Renal cortex interstitium (tissue), 15 donors: ENCODE data around the gene TMEM200B. TPM values are rescaled to one million over a fixed set of nuclear protein-coding genes. Genes with fewer than 3 reads are reported as not detected.
"Not testable (repeated sequence)": the region's sequence is repeated elsewhere in the genome, so short reads cannot be mapped to it uniquely, and the experiment has no call there.

ENCODE experiments used
- DNase-seq, 11 donors: peaks; one replicate each; pipeline ENCODE4 v3.0.0-alpha.2; 2013; ENCODE audit warnings: low read depth in 9 of 11, low spot score in 4 of 11; ENCODE audit errors: extremely low read depth in 1 of 11
- long read RNA-seq, 16 experiments: transcript quantifications; one replicate each; lab custom pipeline, GENCODE V29; 2026
- polyA plus RNA-seq, 3 donors: library from polyadenylated mRNA; unstranded; fragments of 120-200 nt; gene quantifications; one replicate each; pipeline ENCODE4 v1.2.1, GENCODE V29; 2013; ENCODE audit not compliant: insufficient read length in 3 of 3

Gene TMEM200B
- 10 to 100 TPM; 16.1 to 17.5 (median 16.4) TPM for polyA plus RNA-seq
- long read RNA-seq, donor 1, partial matches to known transcripts, result 0 of 4 reads
- long read RNA-seq, donor 1, other reads (novel, unspliced or antisense), result 0 of 4 reads
- long read RNA-seq, donor 2, transcript TMEM200B-202 (2 exons, 2,501 nt), result major isoform, 6 of 49 reads
- long read RNA-seq, donor 2, partial matches to known transcripts, result 43 of 49 reads
- long read RNA-seq, donor 2, other reads (novel, unspliced or antisense), result 0 of 49 reads
- long read RNA-seq, donor 3, transcript TMEM200B-202 (2 exons, 2,501 nt), result major isoform, 8 of 10 reads
- long read RNA-seq, donor 3, partial matches to known transcripts, result 0 of 10 reads
- long read RNA-seq, donor 3, other reads (novel, unspliced or antisense), result 0 of 10 reads
- long read RNA-seq, donor 4, partial matches to known transcripts, result 0 of 4 reads
- long read RNA-seq, donor 4, other reads (novel, unspliced or antisense), result 0 of 4 reads
- long read RNA-seq, donor 5, result 0 reads
- long read RNA-seq, donor 6, result 0 reads
- long read RNA-seq, donor 7, partial matches to known transcripts, result 0 of 4 reads
- long read RNA-seq, donor 7, other reads (novel, unspliced or antisense), result 0 of 4 reads
- long read RNA-seq, donor 8, partial matches to known transcripts, result 0 of 3 reads
- long read RNA-seq, donor 8, other reads (novel, unspliced or antisense), result 0 of 3 reads
- long read RNA-seq, donor 9, partial matches to known transcripts, result 0 of 4 reads
- long read RNA-seq, donor 9, other reads (novel, unspliced or antisense), result 0 of 4 reads
- long read RNA-seq, donor 10, partial matches to known transcripts, result 0 of 4 reads
- long read RNA-seq, donor 10, other reads (novel, unspliced or antisense), result 0 of 4 reads
- long read RNA-seq, donor 11, partial matches to known transcripts, result 0 of 3 reads
- long read RNA-seq, donor 11, other reads (novel, unspliced or antisense), result 0 of 3 reads
- long read RNA-seq, donor 12, partial matches to known transcripts, result 0 of 3 reads
- long read RNA-seq, donor 12, other reads (novel, unspliced or antisense), result 0 of 3 reads
- long read RNA-seq, donor 13, transcript TMEM200B-202 (2 exons, 2,501 nt), result major isoform, 7 of 24 reads
- long read RNA-seq, donor 13, partial matches to known transcripts, result 17 of 24 reads
- long read RNA-seq, donor 13, other reads (novel, unspliced or antisense), result 0 of 24 reads
- long read RNA-seq, donor 14, transcript TMEM200B-202 (2 exons, 2,501 nt), result major isoform, 9 of 9 reads
- long read RNA-seq, donor 14, partial matches to known transcripts, result 0 of 9 reads
- long read RNA-seq, donor 14, other reads (novel, unspliced or antisense), result 0 of 9 reads
- long read RNA-seq, donor 15, partial matches to known transcripts, result 0 of 2 reads
- long read RNA-seq, donor 15, other reads (novel, unspliced or antisense), result 0 of 2 reads
- long read RNA-seq, donor 16, transcript TMEM200B-202 (2 exons, 2,501 nt), result major isoform, 14 of 14 reads
- long read RNA-seq, donor 16, partial matches to known transcripts, result 0 of 14 reads
- long read RNA-seq, donor 16, other reads (novel, unspliced or antisense), result 0 of 14 reads

DNA sequence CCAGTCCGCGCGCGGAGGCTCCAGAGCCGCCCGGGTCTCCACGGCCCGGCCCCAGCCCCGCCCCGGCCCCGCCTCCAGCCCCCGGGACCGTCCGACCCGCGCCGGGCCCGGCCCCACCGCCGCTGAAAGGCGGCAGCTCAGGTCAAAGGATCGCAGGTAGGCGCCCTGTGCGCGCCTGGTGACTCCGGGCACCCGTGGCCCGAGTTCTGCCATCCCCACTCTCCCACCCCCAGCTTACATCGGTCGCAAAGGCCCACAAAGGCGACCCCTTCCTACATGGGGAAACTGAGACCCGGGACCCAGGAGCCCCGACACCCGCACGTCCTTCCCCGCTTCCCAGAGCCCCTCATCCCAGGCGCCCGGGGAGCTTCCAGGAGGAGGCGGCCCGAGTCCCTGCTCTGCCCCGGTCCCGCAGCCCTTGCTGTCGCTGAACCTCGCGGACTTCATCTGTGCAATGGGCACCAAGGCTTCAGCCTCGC is at the start of gene TMEM200B:
Gene TMEM200B (minus strand): TSS at position 17 of the 479 bp plus-strand sequence. CDS start 2,075 bp downstream, outside the sequence.
- peak in 2 of 11 donors; percentile 14 to 21 for DNase-seq

GRCh38 chr1:29172415-29172939 is 48.8 kb upstream of the TMEM200B start:
- no peak for DNase-seq

DNA sequence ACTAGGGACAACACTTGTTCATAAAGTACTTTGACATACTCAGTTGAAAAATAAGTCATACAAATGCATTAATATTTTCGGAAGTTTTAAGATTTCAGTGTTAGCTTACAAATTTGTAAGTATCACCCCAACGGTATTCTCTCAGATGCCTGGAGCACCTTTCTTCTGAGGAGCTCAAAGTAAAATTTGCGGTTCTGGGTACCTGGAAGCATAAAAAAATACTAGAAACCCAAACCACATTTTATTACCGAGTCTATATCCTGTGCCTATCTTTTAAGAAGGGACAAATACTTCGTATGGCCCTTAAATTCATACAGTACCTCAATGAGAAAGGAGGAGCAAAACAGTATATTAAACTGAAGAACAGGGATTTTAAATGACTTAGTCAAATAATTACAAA is 47.8 kb upstream of the TMEM200B start:
- no peak for DNase-seq

DNA sequence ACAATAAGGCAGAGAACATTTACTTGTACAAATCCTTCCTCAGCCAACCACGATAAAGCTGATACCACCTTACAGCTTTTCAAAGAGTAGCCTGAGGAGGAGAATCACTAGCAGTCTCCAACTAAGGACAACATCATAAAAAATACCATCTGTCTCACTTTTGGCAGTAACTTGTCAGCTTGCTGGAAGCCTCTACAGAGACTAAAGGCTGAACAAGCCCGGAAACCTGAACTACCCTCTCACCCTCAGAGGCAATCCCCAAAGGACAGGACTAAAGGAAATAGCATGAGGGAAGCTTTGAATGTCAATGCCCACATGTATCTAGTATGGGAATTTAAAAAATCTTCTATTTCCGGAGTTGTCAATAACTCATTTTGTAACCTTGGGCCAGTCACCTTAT is 47.4 kb upstream of the TMEM200B start:
- DNase-seq, result no peak

DNA sequence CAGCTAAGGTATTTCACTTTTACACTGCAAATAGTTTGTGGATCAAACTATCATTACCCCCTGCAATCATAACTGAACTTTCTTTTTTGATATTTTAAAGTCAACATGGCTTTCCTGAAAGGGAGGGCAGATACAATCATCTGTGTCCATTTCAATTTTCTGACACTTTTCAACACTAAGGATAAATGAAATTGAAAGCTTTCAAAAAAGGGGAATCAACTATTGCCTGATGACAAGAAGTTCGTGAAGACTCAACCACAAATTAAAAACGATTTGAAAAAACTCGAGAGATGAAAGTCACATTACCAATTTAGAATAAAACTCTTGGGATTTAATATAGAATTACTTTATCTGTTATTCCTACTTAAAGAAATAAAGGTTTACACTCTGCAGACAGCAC is 46.3 kb upstream of the TMEM200B start:
- DNase-seq, result no peak

GRCh38 chr1:29167904-29168303 is 44.2 kb upstream of the TMEM200B start:
- no peak for DNase-seq

- DNase-seq, result peak in 1 of 11 donors; percentile 46
Observed at GRCh38 chr1:29166291-29166878, 42.7 kb upstream of the TMEM200B start.

- no peak for DNase-seq
Observed at GRCh38 chr1:29164588-29164987, 40.9 kb upstream of the TMEM200B start.

- no peak for DNase-seq
Observed at GRCh38 chr1:29162476-29163138, 38.9 kb upstream of the TMEM200B start.

DNA sequence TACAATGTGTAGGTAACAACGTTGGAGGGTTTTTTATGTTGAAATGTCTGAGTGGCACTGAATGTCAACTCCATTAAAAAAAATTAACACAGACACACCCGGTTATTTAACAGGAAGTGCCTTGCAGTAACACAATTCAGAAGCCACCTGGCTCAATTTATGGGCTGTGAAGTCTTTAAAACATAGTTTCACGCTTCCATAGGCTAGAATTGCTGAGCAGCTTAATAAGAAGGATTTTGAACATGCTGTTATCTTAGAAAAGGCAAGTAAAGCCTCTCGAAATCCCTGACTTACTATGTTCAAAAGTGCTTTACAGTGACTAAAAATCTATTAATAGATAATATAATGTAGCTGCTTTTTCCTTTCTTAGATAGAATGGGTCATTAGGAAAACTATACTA is 38.3 kb upstream of the TMEM200B start:
- no peak for DNase-seq

DNA sequence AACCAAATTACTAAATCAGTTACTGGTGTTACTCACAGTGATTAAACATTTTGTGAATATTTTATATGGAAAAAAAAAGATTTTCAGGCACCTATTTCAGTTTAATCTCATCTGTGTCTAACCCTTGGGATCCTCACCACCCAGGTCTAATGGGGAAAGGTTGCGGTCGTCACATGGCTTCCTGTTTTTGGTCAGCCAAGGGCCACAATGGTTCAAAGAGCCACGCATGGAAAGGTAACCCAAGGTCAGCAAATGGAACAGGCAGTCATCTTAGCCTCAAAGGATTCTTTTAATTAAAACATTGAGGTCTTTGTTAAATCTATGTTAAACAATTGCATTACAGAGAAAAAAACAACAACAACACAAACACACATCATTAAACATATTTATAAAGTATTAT is 36.1 kb upstream of the TMEM200B start:
- DNase-seq, result no peak

DNA sequence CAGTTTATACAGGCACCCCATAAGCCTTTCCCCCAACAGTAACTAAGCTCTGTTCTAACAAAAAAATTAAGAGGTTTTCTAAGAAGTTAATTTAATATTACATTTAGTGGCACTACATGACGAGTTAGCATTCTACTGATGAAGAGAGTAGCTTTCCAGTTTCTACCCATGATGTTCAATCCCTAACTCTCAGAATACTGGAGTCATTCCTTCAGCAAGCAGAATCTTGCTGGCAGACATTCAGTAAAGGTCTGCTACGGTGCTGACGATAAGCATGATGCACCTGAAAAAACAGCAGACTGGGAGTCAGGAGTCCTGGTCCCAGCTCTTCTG is 33.5 kb upstream of the TMEM200B start:
- no peak for DNase-seq

DNA sequence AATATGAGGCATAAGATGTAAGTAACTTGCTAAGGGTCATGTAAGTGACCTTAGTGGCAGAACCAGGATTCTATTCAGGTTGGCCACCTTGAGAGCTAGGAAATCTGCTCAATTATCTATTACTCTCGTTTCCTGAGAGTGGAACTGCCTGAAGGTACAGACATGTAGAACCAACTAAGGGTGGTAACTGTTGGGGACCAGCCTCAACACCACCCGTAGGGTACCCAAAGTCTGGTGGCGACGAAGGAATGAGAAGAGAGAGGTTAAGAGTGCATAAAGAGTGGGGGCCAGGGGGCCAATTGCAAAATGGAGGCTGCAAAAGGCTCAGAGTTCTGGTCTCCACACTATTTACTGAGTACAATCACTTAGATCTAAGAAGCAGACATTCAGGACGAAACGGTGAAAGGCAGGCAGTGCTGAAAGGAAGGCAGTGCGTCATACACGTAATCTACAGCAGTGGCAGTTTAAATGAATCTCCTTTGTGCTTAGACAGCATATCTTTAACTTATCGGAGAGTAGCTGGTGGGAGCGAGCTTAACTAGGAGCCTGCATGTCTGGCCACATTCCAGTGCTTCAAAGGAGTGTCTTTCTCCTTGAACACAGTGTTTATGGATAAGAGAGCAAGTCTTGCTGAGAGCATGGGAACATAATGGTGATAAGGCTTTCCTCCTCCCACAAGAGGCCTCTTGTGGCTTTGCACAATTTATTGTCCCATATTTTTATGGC is 33.0 kb upstream of the TMEM200B start:
- DNase-seq, result no peak

DNA sequence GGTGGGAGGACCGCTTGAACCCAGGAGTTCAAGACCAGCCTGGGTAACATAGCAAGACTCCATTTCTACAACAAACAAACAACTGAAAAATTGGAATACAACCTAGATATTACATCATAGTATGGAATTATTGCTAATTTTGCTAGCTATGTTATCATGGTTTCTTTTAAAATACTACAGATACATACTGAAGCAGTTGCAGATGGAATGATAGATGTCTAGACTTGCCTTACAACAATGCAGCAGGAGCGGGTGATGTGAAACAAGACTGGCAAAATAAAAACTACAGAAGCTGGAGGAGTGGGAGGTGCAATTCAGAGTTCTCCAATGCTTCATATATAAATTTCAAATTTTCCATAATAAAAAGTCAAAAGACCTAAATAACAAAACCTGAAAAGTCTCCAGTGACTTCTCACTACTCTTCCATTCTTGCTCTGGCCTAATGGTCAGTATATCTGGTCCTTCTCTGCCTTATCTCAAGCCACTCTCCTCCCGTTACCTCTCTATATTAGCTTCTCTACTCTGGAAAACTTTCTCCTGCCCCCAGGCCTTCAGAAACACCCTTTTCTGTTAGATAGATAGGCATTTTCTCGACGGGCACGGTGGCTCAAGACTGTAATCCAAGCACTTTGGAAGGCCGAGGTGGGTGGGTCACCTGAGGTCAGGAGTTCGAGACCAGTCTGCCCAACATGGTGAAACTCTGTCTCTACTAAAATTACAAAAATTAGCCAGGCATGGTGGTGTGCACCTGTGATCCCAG is 28.5 kb upstream of the TMEM200B start:
- DNase-seq, result no peak

GRCh38 chr1:29150346-29150745 is 26.6 kb upstream of the TMEM200B start:
- not testable (repeated sequence) for DNase-seq
